ENCODE results near the gene GABARAPL1.
A peak's percentile ranks its signal among the peaks of the same experiment; 100 is the strongest.

DNA sequence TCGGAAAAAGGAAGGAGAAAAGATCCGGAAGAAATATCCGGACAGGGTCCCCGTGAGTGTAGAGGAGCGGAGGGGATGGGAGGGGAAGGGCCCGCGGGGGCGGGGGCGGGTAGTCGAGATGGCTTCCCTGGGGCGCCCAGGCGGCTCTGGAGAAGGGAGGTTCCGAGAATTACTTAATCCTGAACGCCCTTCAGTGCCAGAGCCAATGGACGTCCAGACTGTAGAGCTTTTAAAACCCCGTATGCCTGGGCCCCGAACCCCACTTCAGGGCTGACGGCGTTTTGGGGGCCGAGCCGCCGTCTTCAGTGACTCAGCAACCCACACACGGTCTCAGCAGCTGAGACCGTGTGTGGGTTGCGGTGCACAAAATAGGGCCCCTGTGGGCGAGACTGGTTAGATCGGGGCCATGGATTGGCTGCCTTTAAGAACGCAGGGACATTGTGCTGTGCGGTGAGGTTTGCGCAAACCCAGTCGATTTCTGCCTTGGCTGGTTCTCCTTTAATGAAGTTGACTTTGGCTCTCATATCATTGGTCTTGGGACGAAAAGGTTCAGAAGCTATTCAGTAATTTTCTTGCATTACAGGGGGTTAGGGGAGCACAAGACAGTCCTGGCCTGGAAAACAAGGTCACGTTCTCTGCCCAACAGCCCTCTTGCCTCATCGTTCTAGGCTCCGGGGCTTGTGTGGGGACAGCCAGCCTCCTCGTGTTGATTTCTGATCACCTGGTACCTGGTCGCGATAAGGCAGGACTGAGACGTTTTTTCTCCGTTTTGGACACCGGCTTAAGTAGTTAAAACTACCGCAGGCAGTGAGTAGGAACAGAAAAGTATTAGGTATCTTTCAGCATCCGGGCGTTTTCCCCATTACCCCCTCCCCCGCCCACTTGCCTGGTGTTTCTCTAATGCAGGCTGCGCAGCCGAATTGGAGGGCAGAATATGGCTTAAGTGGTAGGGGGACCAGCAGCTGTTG, 775 bp downstream of the GABARAPL1 start:
- TF ChIP-seq, protein P1, sequence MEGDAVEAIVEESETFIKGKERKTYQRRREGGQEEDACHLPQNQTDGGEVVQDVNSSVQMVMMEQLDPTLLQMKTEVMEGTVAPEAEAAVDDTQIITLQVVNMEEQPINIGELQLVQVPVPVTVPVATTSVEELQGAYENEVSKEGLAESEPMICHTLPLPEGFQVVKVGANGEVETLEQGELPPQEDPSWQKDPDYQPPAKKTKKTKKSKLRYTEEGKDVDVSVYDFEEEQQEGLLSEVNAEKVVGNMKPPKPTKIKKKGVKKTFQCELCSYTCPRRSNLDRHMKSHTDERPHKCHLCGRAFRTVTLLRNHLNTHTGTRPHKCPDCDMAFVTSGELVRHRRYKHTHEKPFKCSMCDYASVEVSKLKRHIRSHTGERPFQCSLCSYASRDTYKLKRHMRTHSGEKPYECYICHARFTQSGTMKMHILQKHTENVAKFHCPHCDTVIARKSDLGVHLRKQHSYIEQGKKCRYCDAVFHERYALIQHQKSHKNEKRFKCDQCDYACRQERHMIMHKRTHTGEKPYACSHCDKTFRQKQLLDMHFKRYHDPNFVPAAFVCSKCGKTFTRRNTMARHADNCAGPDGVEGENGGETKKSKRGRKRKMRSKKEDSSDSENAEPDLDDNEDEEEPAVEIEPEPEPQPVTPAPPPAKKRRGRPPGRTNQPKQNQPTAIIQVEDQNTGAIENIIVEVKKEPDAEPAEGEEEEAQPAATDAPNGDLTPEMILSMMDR (IDR thresholded peaks at IDR 0.05): no peak
- TF ChIP-seq POLR2A (IDR thresholded peaks at IDR 0.05): peak; percentile 23 to 62 (median 61)

Measured in body of pancreas (tissue), 4 donors.